ENCODE data around the gene SEC14L6. TPM values are rescaled to one million over a fixed set of nuclear protein-coding genes. Genes with fewer than 3 reads are reported as not detected.

SEC14L6 gene
- polyA plus RNA-seq, 3 donors, result not detected

DNA sequence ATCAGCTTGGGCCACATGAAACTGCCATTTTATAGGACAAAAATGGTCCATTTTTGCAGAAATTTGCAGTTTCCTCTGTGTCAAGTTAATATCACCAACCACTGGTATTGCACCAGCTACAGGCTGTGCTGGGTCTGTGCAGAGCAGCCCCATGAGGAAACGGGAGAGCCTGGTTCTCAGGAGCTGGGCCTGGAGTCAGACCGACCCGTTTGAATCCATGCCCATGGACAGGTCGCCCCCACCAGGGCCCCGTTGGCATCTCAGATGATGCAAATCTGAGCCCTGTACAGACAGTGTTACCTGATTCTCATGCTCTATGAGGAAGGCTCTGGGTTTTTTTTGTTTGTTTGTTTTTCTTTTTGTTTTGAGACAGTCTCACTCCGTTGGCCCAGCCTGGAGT lies 9.8 kb upstream of the SEC14L6 start:
- Mint-ChIP-seq H3K27me3 (ENCODE audit: low read depth in 3 of 3) (no peaks in the 10 kb centered on the region), H3K27ac (no peak overlapping the region), H3K4me3 (no peak overlapping the region), H3K36me3 (no peaks in the 10 kb centered on the region), H3K4me1 (no peaks in the 10 kb centered on the region), H3K9me3 (peaks cover 0 to 2% (median 0%) of the 10 kb centered on the region in 7 donors)
- Histone ChIP-seq H3K4me1 (ENCODE audit: control insufficient read depth in 1 of 2, insufficient read depth in 2 of 2, low read length in 2 of 2) (no peaks in the 10 kb centered on the region), H4K20me1 (ENCODE audit: insufficient read depth, low read length) (no peaks in the 10 kb centered on the region), H3K9me3 (replicated peaks in 1 of 2; ENCODE audit: control insufficient read depth in 1 of 2, insufficient read depth in 1 of 2, low read length in 2 of 2) (no peaks in the 10 kb centered on the region), H3K4me3 (replicated peaks in 1 of 3; ENCODE audit: low read depth in 2 of 3, low read length in 3 of 3) (no peak overlapping the region), H3K27me3 (ENCODE audit: control insufficient read depth in 2 of 2, insufficient read depth in 2 of 2, low read length in 2 of 2) (no peaks in the 10 kb centered on the region), H3K27ac (ENCODE audit: low read depth in 1 of 2, low read length in 2 of 2) (no peak overlapping the region), H3K9ac (ENCODE audit: insufficient read depth, low read length, poor library complexity, severe bottlenecking) (no peak overlapping the region), H3K4me2 (replicated peaks; ENCODE audit: extremely low read depth, low read length, poor library complexity, severe bottlenecking) (no peak overlapping the region), H3K36me3 (replicated peaks in 1 of 2; ENCODE audit: control insufficient read depth in 1 of 2, insufficient read depth in 2 of 2, low read length in 2 of 2) (no peaks in the 10 kb centered on the region), H3K79me2 (ENCODE audit: insufficient read depth, low read length) (no peaks in the 10 kb centered on the region), H2AFZ (ENCODE audit: insufficient read depth, low read depth, low read length, poor library complexity, severe bottlenecking) (no peak overlapping the region)
- TF ChIP-seq CTCF (IDR thresholded peaks at IDR 0.05), result no peak
- intact Hi-C loops (cut with micrococcal nuclease), result no loop called here
- 90% methylated on average over 5 of the region's 6 CpGs for WGBS (ENCODE audit: insufficient coverage)
- DNase-seq, result no peak

DNA sequence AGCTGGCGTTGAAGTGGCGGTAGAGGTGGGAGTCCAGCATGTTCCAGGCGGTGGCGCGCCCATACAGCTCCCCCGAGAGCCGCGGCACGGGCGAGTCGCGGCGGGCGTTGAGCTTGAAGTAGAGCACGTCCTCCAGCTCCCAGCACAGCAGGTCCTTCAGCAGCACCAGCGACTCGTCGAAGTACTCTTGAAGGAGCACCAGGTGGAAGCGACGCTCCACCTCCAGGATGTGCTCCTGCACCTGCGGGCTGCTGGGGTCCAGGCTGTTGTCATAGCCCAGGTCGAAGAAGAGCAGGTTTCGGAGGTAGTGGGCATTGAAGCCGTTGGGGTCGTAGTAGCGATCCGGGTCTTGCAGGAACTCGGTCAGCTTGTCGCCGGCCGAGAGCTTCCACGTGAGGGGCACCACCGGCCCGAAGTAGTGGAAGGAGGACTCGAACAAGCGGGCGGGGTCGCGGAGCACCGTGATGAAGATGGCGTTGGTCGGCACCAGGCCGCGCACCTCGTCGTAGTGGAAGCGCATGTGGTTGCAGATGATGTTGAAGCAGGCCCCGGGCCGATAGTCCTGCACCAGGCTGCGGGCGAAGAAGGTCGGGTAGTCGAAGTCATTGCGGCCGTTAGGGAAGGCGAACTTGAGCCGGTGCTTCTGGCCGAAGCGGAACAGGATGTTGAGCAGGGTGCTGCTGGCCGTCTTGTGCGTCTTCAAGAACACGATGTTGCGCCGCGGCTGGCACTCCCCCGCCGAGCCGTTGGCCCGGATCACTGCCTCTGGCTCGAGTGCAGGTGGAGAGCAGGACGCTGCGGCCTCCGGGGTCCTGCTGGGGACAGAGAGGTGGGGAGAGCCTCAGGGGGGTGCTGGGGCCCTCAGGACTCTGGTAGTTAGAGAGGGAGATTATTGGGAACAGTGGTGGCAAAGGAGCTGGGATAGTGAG lies 9.0 kb upstream of the SEC14L6 start:
- WGBS (ENCODE audit: insufficient coverage), result 97% methylated on average over 66 of the region's 73 CpGs
- Histone ChIP-seq H3K9me3 (replicated peaks in 1 of 2; ENCODE audit: control insufficient read depth in 1 of 2, insufficient read depth in 1 of 2, low read length in 2 of 2) (no peaks in the 10 kb centered on the region), H3K27me3 (ENCODE audit: control insufficient read depth in 2 of 2, insufficient read depth in 2 of 2, low read length in 2 of 2) (no peaks in the 10 kb centered on the region), H3K27ac (ENCODE audit: low read depth in 1 of 2, low read length in 2 of 2) (no peak overlapping the region), H3K4me2 (replicated peaks; ENCODE audit: extremely low read depth, low read length, poor library complexity, severe bottlenecking) (no peak overlapping the region), H2AFZ (ENCODE audit: insufficient read depth, low read depth, low read length, poor library complexity, severe bottlenecking) (no peak overlapping the region), H3K9ac (ENCODE audit: insufficient read depth, low read length, poor library complexity, severe bottlenecking) (no peak overlapping the region), H4K20me1 (ENCODE audit: insufficient read depth, low read length) (no peaks in the 10 kb centered on the region), H3K36me3 (replicated peaks in 1 of 2; ENCODE audit: control insufficient read depth in 1 of 2, insufficient read depth in 2 of 2, low read length in 2 of 2) (no peaks in the 10 kb centered on the region), H3K4me3 (replicated peaks in 1 of 3; ENCODE audit: low read depth in 2 of 3, low read length in 3 of 3) (no peak overlapping the region), H3K4me1 (ENCODE audit: control insufficient read depth in 1 of 2, insufficient read depth in 2 of 2, low read length in 2 of 2) (no peaks in the 10 kb centered on the region), H3K79me2 (ENCODE audit: insufficient read depth, low read length) (no peaks in the 10 kb centered on the region)
- no peak for DNase-seq
- TF ChIP-seq CTCF (IDR thresholded peaks at IDR 0.05), result no peak
- intact Hi-C loops (cut with micrococcal nuclease), result no loop called here
- Mint-ChIP-seq H3K36me3 (no peaks in the 10 kb centered on the region), H3K4me3 (no peak overlapping the region), H3K4me1 (no peaks in the 10 kb centered on the region), H3K9me3 (peaks cover 0 to 2% (median 0%) of the 10 kb centered on the region in 7 donors), H3K27me3 (ENCODE audit: low read depth in 3 of 3) (peaks cover 0 to 2% (median 0%) of the 10 kb centered on the region in 3 donors), H3K27ac (no peak overlapping the region)

All from CD14-positive monocyte (primary cell).